Measurements from ENCODE around the gene RBM19. TPM values are rescaled to one million over a fixed set of nuclear protein-coding genes. Genes with fewer than 3 reads are reported as not detected.

The RBM19 gene
- total RNA-seq, 1 donor from 2014 or later: 25.5 TPM

DNA sequence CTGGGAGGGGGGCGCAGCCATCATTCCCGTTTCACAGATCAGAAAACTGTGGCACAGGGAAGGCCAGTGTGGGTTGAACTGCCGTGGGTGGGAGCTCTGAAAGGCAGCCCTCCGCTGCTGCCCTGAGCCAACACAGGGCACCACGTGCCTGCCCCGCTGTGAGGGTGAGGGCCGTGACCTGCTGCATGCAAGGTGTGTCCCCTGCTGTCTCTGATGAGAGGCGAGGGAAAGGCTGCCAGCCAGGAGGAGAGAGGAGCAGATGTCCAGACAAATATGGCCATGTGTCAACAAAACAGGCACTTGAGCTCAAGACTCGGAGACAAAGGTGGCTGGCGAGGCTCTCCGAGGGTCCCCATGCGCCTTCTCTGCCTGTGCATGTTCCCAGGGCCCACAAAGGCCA is 108.8 kb downstream of the RBM19 start:
- no peak for DNase-seq (ENCODE audit: low read depth)

DNA sequence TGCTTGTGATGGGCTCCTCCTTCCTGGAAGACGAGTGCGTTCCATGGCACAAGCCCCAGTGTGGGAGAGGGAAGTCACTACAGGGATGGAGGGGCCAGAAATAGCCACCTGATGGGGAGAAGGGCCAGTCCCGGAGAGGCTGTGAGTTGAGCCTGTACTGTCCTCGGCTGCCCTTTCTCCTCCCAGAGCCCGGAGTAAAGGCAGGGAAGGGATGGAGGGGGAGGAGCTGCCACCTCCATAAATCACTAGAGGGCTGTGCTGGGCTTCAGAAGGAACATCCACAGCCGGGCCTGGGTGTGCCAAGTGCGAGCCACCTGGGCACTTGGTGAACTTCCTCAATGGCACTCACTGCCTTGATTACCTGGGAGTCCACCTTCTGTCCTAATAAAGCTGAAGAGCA is 110.1 kb downstream of the RBM19 start:
- DNase-seq (ENCODE audit: low read depth): no peak

DNA sequence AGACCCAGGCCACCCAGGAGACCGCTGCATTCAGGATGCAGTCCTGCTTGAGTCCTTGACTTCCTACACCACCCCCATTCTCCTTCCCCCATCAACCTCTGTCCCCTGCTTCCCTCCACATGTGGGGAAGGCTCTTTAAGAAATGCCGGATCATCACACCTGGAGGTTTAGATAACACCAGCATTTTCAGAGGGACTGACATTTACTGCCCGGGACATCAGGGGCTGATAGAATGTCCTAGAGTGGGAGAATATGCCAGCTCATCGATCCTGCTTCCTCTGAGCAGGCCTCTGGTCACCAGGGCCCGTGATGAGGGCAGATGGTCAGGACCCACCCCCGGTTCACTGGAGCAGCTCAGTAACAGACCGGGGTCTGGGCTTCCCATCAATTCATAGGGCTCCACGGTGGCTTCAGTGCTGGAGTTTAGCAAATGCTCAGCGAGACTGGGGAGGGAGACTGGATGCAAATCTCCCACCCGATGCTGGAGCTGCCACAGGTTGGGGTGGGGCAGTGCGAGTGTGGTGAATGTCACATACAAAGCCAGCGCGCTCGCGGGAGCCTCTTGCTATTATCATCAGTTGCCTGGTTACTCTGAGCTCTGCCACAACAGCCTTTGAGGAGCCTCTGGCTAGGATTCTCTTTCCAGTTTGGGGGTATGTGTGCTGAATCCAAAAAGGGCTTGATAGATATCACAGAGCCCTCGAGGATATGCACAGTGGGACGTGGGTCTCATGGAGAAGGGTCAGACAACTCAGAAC is 111.6 kb downstream of the RBM19 start:
- no peak for DNase-seq (ENCODE audit: low read depth)

DNA sequence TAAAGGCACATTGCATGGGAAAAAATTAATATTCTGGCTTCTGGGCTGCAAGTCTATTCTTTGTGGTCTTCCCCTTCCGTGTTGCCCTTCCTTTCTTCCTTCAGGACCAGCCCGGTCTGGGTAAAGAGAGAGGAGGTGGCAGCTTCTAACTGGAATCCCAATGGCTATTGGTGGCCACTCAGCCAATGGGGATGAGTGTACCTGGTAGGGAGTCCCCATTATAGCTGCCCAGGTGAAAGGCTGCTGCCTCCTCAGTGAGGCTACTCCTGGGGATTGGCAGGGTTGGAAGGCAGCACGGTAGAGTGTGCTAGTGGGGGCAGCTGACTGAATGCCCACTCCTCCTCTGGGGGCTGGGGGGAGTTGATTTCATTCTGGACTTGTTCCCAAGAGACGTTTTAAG is 112.6 kb downstream of the RBM19 start:
- DNase-seq (ENCODE audit: low read depth): no peak

GRCh38 chr12:113852695-113853490 is 113.2 kb downstream of the RBM19 start:
- DNase-seq (ENCODE audit: low read depth): no peak

GRCh38 chr12:113852264-113852663 is 113.9 kb downstream of the RBM19 start:
- peak; percentile 8 for DNase-seq (ENCODE audit: low read depth)

GRCh38 chr12:113850309-113851056 is 115.6 kb downstream of the RBM19 start:
- no peak for DNase-seq (ENCODE audit: low read depth)

DNA sequence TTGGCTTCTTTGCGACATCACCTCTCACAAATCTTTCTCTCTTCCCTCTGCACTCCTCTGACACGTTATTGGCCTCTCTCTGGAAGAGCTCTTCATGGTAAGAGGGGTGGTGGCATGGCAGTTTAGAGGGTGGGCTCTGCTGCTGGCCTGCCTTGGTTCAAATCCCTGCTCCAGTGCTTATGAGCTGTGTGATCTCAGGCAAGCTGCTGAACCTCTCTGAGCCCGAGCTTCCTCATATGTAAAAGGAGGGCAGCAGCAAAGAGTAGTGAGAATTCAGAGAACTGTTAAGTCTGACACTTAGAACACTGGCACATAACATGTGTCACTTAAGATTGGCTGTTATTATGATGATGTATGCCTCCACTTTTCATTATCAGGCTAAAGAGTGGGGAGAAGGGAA is 118.3 kb downstream of the RBM19 start:
- DNase-seq (ENCODE audit: low read depth): no peak

- DNase-seq (ENCODE audit: low read depth): no peak
Measured at GRCh38 chr12:113846883-113847755, 119.0 kb downstream of the RBM19 start.

- no peak for DNase-seq (ENCODE audit: low read depth)
Measured at GRCh38 chr12:113845900-113846674, 120.0 kb downstream of the RBM19 start.

- no peak for DNase-seq (ENCODE audit: low read depth)
Measured at GRCh38 chr12:113844495-113845210, 121.5 kb downstream of the RBM19 start.

DNA sequence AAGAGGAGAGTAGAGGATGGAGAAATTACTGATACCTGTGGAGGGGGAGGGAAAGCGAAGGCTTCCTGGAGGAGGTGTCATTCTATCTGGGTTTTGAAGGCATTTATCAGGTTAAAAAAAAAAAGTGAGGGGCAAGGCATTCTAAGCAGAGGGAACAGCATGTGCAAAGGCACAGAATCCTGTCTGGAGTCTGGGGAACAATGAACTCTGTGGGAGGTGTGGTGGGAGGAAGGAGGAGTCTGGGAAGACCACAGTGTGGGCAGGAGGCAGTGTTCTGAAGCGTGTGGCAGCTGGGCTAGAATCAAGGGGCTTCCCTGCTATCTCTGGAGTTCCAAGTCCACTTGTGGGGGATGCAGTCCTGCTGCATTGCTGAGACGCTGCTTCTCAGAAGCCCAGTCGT is 123.4 kb downstream of the RBM19 start:
- no peak for DNase-seq (ENCODE audit: low read depth)

DNA sequence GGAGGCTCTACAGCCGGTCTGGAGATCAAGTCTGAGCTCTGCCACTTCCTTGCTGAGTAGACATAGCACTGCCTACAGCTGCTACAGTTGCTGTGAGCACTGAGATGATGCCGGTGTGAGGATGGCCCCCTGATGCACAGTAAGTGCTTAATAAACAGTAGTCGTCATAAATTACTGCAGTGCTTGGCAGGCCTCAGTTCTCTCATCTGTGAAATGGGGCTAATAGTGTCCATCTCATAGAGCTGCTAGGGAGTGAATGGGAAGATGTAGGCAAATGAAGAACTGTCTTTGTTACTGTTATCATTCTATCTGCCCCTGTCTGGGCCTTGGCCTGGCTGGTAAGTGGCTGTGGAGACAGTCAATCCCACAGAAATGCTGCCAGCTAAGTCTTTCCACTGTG is 124.3 kb downstream of the RBM19 start:
- no peak for DNase-seq (ENCODE audit: low read depth)

- no peak for DNase-seq (ENCODE audit: low read depth)
Measured at GRCh38 chr12:113840401-113841042, 125.6 kb downstream of the RBM19 start.

DNA sequence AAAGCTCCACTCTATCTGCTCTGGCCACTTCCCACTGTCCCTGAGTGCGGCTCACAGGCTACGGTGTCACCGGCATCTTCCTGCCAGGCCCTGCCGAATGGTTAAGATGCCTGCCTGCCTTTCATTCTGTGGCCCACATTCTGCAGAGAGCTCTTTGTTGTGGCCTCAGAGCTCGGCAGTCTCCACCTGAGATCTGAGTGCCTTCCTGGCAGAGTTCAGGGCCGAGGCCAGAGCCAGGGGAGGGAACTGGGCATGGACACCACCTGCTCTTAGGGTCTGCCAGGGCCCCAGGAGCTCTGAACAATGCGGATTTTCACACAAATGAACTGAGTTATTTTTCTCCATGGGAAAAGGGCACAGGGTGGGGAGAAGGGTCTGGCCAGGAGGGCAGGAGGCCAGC is 127.2 kb downstream of the RBM19 start:
- DNase-seq (ENCODE audit: low read depth): no peak

DNA sequence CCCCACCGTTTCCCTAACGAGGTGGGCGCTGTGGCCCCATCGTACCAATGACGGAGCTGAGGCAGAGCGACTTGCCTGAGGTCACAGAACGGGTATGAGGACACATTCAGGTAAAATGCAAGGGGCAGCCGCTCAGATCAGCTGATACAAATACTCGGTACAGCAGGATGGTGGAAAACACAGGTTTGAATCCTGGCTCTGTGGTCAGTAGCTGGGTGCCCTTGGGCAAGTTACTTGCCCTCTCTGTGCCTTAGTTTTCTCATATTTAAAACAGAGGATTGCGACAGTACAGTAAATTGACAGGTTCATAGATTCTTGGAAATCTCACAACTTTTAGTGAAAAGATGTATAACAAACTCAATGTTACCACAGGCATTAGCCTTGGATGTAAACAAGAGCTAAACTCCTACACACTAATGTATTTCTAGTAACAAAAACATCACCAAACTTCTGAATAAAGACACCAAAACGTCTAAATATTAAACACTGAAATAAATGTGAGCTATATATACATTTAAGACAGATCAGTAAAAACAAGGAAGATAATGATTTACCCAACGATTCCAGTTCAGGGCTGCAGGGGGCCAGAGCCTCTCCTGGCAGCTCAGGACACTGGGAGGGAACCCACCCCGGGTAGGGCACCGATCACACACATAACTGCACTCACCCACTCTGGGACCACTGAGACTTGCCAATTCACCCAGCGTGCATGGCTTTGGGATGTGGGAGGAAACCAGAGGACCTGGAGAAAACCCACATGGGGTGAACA is 128.4 kb downstream of the RBM19 start:
- no peak for DNase-seq (ENCODE audit: low read depth)

- DNase-seq (ENCODE audit: low read depth): no peak
Measured at GRCh38 chr12:113837084-113837483, 129.0 kb downstream of the RBM19 start.

DNA sequence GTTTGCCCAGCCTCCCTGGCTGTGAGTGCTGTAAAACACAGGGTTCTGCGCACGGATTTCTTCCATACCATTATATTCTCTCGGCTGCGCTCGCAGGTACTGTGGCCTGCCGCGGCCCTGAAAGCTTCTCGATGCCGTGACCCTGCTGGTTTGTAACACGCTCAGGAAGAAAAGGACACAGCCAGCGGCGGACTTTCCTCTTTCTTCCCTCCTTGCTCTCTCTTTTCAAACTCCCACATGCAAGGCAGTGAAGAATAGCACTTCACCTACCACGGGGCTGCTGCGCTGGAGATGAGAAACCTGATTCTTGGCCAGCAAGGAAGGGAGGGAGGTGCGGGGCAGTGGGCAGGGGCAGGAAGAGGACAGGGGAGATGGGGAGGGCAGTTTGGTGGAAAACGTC is 130.2 kb downstream of the RBM19 start:
- DNase-seq (ENCODE audit: low read depth): no peak

DNA sequence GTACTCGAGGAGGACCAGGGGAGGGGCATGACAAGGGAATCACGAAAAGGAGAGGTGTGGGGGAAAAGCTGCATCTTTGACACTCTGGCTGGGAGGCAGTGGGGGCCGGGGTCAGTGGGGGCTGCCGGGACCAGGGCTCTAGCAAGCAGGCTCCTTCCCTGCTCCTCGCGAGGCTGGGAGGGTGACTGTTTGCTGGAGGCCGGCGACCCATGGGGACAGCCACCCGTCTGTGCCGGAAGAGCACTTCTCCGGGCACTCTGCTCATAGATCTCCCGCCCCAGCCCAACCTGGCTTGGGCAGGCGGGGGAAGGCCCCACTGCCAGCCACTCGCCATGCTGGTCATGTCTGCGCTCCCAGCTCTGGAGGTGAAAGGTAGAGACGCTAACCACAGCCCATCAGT is 130.7 kb downstream of the RBM19 start:
- no peak for DNase-seq (ENCODE audit: low read depth)

Measured in renal cortical epithelial cell (primary cell).